HepG2 (cell line): ENCODE measurements around the gene SAPCD2. TPM values are rescaled to one million over a fixed set of nuclear protein-coding genes. Genes with fewer than 3 reads are reported as not detected.

Experiments
- BRF2 ChIP-seq: sonication (generic); formaldehyde crosslinking; IDR thresholded peaks from 2 replicates; pipeline ENCODE4 v1.8.1; 2022; ENCODE audit warnings: mild to moderate bottlenecking, missing genetic modification reagents
- CBX5 ChIP-seq: sonication (generic); formaldehyde crosslinking; IDR thresholded peaks from 2 replicates; pipeline ENCODE4 v1.4.0; 2020; ENCODE audit warnings: missing genetic modification reagents, borderline replicate concordance
- E2F5 ChIP-seq: sonication (generic); formaldehyde crosslinking; conservative IDR thresholded peaks from 2 replicates; pipeline ENCODE4 v1.4.0; 2020; ENCODE audit warnings: missing genetic modification reagents
- KDM5B ChIP-seq: sonication (generic); formaldehyde crosslinking; IDR thresholded peaks from 2 replicates; pipeline ENCODE4 v1.4.0; 2020; ENCODE audit warnings: missing genetic modification reagents, mild to moderate bottlenecking, borderline replicate concordance
- MLX ChIP-seq: IDR thresholded peaks from 2 replicates; pipeline ENCODE4 v1.6.1; 2016
- MXD1 ChIP-seq: sonication (generic); formaldehyde crosslinking; IDR thresholded peaks from 2 replicates; pipeline ENCODE4 v1.4.0; 2020; ENCODE audit warnings: mild to moderate bottlenecking, missing genetic modification reagents
- NFKB2 ChIP-seq: sonication (generic); formaldehyde crosslinking; IDR thresholded peaks from 2 replicates; pipeline ENCODE4 v1.4.0; 2020; ENCODE audit warnings: missing genetic modification reagents, borderline replicate concordance
- PAXIP1 ChIP-seq: sonication (generic); formaldehyde crosslinking; conservative IDR thresholded peaks from 2 replicates; pipeline ENCODE4 v1.4.0; 2020; ENCODE audit warnings: mild to moderate bottlenecking, missing genetic modification reagents, moderate library complexity
- PRDM15 ChIP-seq: sonication (generic); formaldehyde crosslinking; IDR thresholded peaks from 2 replicates; pipeline ENCODE4 v1.4.0; 2020; ENCODE audit warnings: missing genetic modification reagents
- ZFY ChIP-seq: sonication (generic); formaldehyde crosslinking; IDR thresholded peaks from 2 replicates; pipeline ENCODE4 v1.4.0; 2020; ENCODE audit warnings: missing genetic modification reagents
- ZNF709 ChIP-seq: sonication (generic); formaldehyde crosslinking; IDR thresholded peaks from 2 replicates; pipeline ENCODE4 v1.5.0; 2020; ENCODE audit warnings: mild to moderate bottlenecking, missing genetic modification reagents
- ZNF790 ChIP-seq: sonication (generic); formaldehyde crosslinking; IDR thresholded peaks from 2 replicates; pipeline ENCODE4 v1.8.0; 2022; ENCODE audit warnings: missing genetic modification reagents, mild to moderate bottlenecking, borderline replicate concordance
- ZNF839 ChIP-seq: sonication (generic); formaldehyde crosslinking; IDR thresholded peaks from 2 replicates; pipeline ENCODE4 v1.4.0; 2020; ENCODE audit warnings: missing genetic modification reagents, mild to moderate bottlenecking, borderline replicate concordance
- ZNF883 ChIP-seq: sonication (generic); formaldehyde crosslinking; IDR thresholded peaks from 2 replicates; pipeline ENCODE4 v1.5.1; 2020; ENCODE audit warnings: mild to moderate bottlenecking, missing genetic modification reagents; ENCODE audit errors: not compliant biosample characterization
- polyA plus RNA-seq, 8 experiments: library from polyadenylated mRNA; depleted of rRNA in 3 of 8; stranded (reverse) in 7 of 8; unstranded in 1 of 8; fragments of >200 nt; fragmentation: Illumina TruSeq in 4 of 8; extraction: Trizol in 4 of 8; gene quantifications; 2 replicates each; pipeline versions ENCODE4 v1.2.1 to v1.2.3, GENCODE V29; 2011 to 2016; ENCODE audit warnings: low read depth in 4 of 8, missing spikeins in 1 of 8, mixed read lengths in 1 of 8; ENCODE audit not compliant: insufficient read depth in 1 of 8
- total RNA-seq, 5 experiments: library from RNA; depleted of rRNA; stranded (reverse); fragments of >200 nt; fragmentation: Illumina TruSeq; extraction: Trizol; gene quantifications; 2 replicates each; pipeline ENCODE4 v1.2.3, GENCODE V29; 2016; ENCODE audit warnings: low read depth in 1 of 5

The SAPCD2 gene
- total and polyA plus RNA-seq, 2 of the 13 experiments (the other 11 are each of a cell fraction or from before 2014, with no cell fraction given), result 21.9 to 42.8 TPM

GRCh38 chr9:137021568-137021978 is 48.8 kb downstream of the SAPCD2 start (continued):
- TF ChIP-seq PRDM15 (CRISPR knock-in tag) (no peak), ZNF709 (no peak), E2F5 (CRISPR knock-in tag) (no peak), ZNF839 (CRISPR knock-in tag) (0 out of 2 replicates have a peak, but pooled peaks have one; percentile 31), KDM5B (CRISPR knock-in tag) (0 out of 2 replicates have a peak, but pooled peaks have one; percentile 28), MLX (CRISPR knock-in tag) (no peak), ZNF883 (peak; percentile 49), MXD1 (CRISPR knock-in tag) (no peak), CBX5 (CRISPR knock-in tag) (no peak), BRF2 (CRISPR knock-in tag) (no peak), ZFY (no peak), PAXIP1 (CRISPR knock-in tag) (0 out of 2 replicates have a peak, but pooled peaks have one; percentile 6), ZNF790 (CRISPR knock-in tag) (no peak), NFKB2 (no peak)
